Astrocyte of the hippocampus (primary cell): ENCODE data around the gene DSCAM.

Source experiments
- DNase-seq: peaks from one replicate; pipeline ENCODE4 v3.0.0; 2011; ENCODE audit warnings: low read depth, low spot score

Gene DSCAM

GRCh38 chr21:40255518-40256444, 591.2 kb downstream of the DSCAM start:
- DNase-seq, result peak; percentile 3

- peak; percentile 77 for DNase-seq
Observed at GRCh38 chr21:40254540-40255465, 592.2 kb downstream of the DSCAM start.

- DNase-seq, result no peak
Observed at GRCh38 chr21:40253112-40253511, 593.8 kb downstream of the DSCAM start.

- DNase-seq, result no peak
Observed at GRCh38 chr21:40250514-40251294, 596.3 kb downstream of the DSCAM start.

- no peak for DNase-seq
Observed at GRCh38 chr21:40244981-40245380, 602.0 kb downstream of the DSCAM start.

- no peak for DNase-seq
Observed at GRCh38 chr21:40243685-40244084, 603.3 kb downstream of the DSCAM start.

- DNase-seq, result no peak
Observed at GRCh38 chr21:40242586-40243265, 604.2 kb downstream of the DSCAM start.

GRCh38 chr21:40235528-40235927, 611.4 kb downstream of the DSCAM start:
- DNase-seq, result no peak

GRCh38 chr21:40231979-40232378, 615.0 kb downstream of the DSCAM start:
- DNase-seq, result no peak

- no peak for DNase-seq
Observed at GRCh38 chr21:40227096-40227495, 619.9 kb downstream of the DSCAM start.

GRCh38 chr21:40215941-40216340, 631.0 kb downstream of the DSCAM start:
- DNase-seq, result no peak

- no peak for DNase-seq
Observed at GRCh38 chr21:40210251-40210650, 636.7 kb downstream of the DSCAM start.

GRCh38 chr21:40208948-40209345, 638.0 kb downstream of the DSCAM start:
- no peak for DNase-seq

- DNase-seq, result no peak
Observed at GRCh38 chr21:40208206-40208947, 638.6 kb downstream of the DSCAM start.

- DNase-seq, result no peak
Observed at GRCh38 chr21:40200946-40201345, 646.0 kb downstream of the DSCAM start.

- no peak for DNase-seq
Observed at GRCh38 chr21:40200126-40200525, 646.8 kb downstream of the DSCAM start.

GRCh38 chr21:40194185-40194980, 652.6 kb downstream of the DSCAM start:
- DNase-seq, result no peak

GRCh38 chr21:40191616-40192015, 655.3 kb downstream of the DSCAM start:
- no peak for DNase-seq

- no peak for DNase-seq
Observed at GRCh38 chr21:40191196-40191595, 655.8 kb downstream of the DSCAM start.
